OCI-LY3 (cell line): ENCODE data around the gene PTPRN.

Experiments used
- EZH2phosphoT487 ChIP-seq: fragments of 200-600 bp; shearing (Covaris generic); IDR thresholded peaks from 2 replicates; pipeline ENCODE4 v1.6.1; 2018; ENCODE audit warnings: antibody characterized with exemption, mixed run types, low read depth
- TF ChIP-seq, protein P1 (sequence below): fragments of 200-600, 300-600 bp; sonication (generic); IDR thresholded peaks from 2 replicates; pipeline ENCODE4 v1.5.1; 2014; ENCODE audit warnings: antibody characterized with exemption, low read length, low read depth

DNA sequence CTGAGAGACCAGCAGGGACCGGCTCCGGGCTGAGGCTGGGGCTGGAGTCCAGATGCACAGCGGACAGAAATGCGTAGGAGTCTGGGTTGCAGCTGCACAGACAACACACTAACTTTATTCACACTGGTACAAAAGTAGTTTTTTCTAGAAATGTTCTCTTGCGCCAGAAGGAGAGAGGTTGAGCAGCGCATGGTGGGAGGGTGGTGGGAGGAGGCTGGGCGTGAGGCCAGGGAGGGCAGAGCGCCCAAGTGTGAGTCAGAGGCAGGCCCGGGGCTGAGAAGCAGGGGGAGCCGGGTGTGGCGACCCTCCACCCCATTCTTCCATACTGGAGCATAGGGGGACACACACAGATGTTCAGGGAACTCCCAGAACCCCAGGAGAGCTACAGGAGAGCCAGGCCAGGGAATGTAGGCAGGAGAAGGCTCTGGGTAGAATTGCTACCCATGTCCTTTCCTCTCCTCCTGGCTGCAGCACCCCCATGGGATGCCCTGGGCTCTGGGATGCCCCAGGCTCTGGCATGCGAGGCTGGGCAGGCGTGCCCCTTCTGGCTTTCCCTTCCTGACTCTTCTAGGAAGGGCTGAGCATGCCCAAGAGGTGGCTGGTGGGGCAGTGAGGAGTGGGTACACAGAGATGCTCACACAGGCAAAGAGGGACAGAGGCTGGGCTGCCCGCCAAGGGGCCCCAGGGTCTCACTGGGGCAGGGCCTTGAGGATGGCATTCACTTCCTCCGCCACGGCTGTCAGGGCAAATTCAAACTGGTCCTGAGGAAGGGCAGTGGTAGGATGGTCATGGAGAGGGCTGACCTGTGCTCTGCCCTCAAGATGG is 19.5 kb downstream of the PTPRN start:
- TF ChIP-seq, protein P1, sequence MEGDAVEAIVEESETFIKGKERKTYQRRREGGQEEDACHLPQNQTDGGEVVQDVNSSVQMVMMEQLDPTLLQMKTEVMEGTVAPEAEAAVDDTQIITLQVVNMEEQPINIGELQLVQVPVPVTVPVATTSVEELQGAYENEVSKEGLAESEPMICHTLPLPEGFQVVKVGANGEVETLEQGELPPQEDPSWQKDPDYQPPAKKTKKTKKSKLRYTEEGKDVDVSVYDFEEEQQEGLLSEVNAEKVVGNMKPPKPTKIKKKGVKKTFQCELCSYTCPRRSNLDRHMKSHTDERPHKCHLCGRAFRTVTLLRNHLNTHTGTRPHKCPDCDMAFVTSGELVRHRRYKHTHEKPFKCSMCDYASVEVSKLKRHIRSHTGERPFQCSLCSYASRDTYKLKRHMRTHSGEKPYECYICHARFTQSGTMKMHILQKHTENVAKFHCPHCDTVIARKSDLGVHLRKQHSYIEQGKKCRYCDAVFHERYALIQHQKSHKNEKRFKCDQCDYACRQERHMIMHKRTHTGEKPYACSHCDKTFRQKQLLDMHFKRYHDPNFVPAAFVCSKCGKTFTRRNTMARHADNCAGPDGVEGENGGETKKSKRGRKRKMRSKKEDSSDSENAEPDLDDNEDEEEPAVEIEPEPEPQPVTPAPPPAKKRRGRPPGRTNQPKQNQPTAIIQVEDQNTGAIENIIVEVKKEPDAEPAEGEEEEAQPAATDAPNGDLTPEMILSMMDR, result no peak
- TF ChIP-seq EZH2phosphoT487, result no peak
